Astrocyte of the cerebellum (primary cell): ENCODE results near the gene LHFPL2.

Experiments used
- DNase-seq: peaks from one replicate; pipeline ENCODE4 v3.0.0-alpha.2; 2011; ENCODE audit warnings: low read depth
- H3K4me3 ChIP-seq: 2 replicates; pipeline ENCODE4 v1.5.1; 2011; ENCODE audit warnings: mild to moderate bottlenecking, low read depth, low read length, moderate library complexity
- in situ Hi-C: cut with HindIII; loops from 2 replicates; pipeline ENCODE4 v1.10.0; 2017; ENCODE audit warnings: low sequenced_read_pairs
- TF ChIP-seq, protein P1 (sequence below): IDR thresholded peaks from 2 replicates; pipeline ENCODE4 v1.5.1; 2012; ENCODE audit warnings: low read length, low read depth, moderate library complexity, mild to moderate bottlenecking; ENCODE audit errors: missing control alignments

Gene LHFPL2

GRCh38 chr5:78637468-78637867 lies 11.1 kb downstream of the LHFPL2 start:
- in situ Hi-C loops = loop anchor here (5.0 kb wide), 1 partner anchor 95 kb away; no protein-coding TSS in a partner anchor
- no peak for DNase-seq

DNA sequence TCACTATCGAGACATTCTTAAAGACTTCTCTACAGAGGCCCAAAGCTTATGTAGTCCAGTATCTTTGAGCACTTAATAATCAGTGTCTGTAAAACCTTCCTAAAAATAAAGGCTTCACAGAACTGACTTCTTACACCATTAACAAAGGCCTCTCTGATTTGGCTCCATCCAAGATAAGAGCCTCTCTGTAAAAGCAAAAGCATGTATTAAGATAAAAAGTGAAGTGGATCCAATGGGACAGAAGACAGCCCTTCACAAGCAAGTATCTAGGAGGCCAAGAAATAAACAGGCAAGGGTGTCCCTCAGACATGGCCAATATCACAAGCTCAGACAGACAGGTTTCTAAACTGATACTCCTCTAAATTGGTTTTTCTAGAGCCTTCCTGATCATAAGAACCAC lies 11.9 kb downstream of the LHFPL2 start:
- in situ Hi-C loops = loop anchor here (5.0 kb wide), 1 partner anchor 94 kb away; no protein-coding TSS in a partner anchor
- TF ChIP-seq, protein P1, sequence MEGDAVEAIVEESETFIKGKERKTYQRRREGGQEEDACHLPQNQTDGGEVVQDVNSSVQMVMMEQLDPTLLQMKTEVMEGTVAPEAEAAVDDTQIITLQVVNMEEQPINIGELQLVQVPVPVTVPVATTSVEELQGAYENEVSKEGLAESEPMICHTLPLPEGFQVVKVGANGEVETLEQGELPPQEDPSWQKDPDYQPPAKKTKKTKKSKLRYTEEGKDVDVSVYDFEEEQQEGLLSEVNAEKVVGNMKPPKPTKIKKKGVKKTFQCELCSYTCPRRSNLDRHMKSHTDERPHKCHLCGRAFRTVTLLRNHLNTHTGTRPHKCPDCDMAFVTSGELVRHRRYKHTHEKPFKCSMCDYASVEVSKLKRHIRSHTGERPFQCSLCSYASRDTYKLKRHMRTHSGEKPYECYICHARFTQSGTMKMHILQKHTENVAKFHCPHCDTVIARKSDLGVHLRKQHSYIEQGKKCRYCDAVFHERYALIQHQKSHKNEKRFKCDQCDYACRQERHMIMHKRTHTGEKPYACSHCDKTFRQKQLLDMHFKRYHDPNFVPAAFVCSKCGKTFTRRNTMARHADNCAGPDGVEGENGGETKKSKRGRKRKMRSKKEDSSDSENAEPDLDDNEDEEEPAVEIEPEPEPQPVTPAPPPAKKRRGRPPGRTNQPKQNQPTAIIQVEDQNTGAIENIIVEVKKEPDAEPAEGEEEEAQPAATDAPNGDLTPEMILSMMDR = no peak
- no peak overlapping the region for H3K4me3 ChIP-seq
- no peak for DNase-seq

More at GRCh38 chr5:78637468-78637867, 11.1 kb downstream of the LHFPL2 start:
- TF ChIP-seq, protein P1 = no peak
- H3K4me3 ChIP-seq = no peak overlapping the region

DNA sequence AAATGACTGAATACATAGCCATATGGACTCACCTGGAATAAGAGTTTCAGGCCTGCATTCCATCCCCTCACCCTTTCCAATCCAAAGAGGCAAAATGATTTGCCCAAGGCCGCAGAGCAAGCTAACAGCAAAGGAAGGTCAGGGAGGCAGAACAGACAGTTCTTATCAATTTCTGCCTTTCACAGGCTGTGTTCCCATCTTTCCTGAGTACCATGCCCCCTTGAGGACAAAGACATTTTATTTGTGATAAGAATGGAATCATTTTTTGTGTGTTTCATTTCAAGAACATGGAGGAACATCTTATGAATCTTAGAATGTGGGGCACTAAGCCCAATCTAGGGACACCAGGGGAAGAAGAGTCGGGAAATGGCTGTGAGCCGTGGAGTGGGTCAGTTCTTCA lies 13.9 kb downstream of the LHFPL2 start:
- TF ChIP-seq, protein P1 = peak; percentile 18
- in situ Hi-C loops = loop anchor here (5.0 kb wide), 1 partner anchor 92 kb away; no protein-coding TSS in a partner anchor
- no peak overlapping the region for H3K4me3 ChIP-seq
- no peak for DNase-seq

GRCh38 chr5:78634229-78634628 lies 14.3 kb downstream of the LHFPL2 start:
- in situ Hi-C loops = no loop called here
- TF ChIP-seq, protein P1 = no peak
- no peak overlapping the region for H3K4me3 ChIP-seq
- DNase-seq = no peak

- in situ Hi-C loops = no loop called here
- no peak for DNase-seq
- H3K4me3 ChIP-seq = no peak overlapping the region
- TF ChIP-seq, protein P1 = no peak
Measured at GRCh38 chr5:78633700-78634099, 14.9 kb downstream of the LHFPL2 start.

- TF ChIP-seq, protein P1 = no peak
- DNase-seq = no peak
- in situ Hi-C loops = no loop called here
- no peak overlapping the region for H3K4me3 ChIP-seq
Measured at GRCh38 chr5:78632467-78632866, 16.1 kb downstream of the LHFPL2 start.
